ENCODE results near the gene MDN1.
"Not testable (repeated sequence)": the region's sequence is repeated elsewhere in the genome, so short reads cannot be mapped to it uniquely, and the experiment has no call there.

The MDN1 gene

DNA sequence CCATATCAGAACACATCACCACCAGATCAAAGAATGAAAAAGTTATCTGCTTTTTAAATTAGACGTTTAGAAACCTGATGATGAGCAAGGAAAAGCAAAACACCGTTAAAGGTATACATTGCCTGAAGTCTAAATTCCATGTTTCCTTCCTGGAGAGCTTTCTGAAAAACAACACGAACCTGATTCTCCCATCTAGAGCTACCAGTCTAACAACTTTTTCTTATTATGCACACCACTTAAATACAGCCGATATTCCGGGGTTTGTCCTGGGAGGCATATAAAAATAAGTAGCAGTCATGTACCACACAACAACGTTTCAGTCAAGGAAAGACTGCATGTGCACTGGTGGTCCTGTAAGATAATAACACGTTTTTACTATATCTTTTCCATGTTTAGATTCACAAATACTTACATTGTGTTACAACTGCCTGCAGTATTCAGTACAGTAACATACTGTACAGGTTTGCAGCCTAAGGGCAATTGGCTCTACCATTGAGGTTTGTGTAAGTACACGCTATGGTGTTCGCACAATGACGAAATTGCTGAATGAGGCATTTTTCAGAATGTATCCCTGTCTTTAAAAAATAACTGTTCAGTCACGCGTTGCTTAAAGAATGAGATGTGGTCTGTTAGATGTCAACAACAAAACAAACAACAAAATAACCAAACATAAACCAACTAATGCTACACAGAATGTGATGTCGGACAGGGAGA, 162.0 kb downstream of the MDN1 start:
- no peak for TF ChIP-seq ZFX (IDR thresholded peaks at IDR 0.05; ENCODE audit: borderline replicate concordance)
- H3K27ac ChIP-seq: no peak overlapping the region

DNA sequence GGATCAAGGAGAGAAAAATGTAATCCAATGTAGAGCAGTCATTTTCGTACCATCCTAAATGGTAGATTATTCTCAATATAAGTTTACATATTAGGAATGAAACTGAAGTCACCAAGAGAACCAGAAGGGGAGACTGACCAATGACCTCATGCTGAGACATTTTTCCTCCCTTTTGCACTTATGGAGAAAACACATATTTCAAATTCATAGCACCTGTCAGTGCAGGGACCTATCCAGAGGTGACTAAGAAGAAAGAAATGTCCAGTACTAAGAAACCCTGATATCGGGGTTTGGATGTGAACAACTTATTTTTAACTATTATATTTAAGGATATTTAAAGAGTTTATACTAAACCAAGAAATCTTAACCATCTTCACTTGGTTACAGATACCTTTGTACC, 164.5 kb downstream of the MDN1 start:
- TF ChIP-seq, protein P1, sequence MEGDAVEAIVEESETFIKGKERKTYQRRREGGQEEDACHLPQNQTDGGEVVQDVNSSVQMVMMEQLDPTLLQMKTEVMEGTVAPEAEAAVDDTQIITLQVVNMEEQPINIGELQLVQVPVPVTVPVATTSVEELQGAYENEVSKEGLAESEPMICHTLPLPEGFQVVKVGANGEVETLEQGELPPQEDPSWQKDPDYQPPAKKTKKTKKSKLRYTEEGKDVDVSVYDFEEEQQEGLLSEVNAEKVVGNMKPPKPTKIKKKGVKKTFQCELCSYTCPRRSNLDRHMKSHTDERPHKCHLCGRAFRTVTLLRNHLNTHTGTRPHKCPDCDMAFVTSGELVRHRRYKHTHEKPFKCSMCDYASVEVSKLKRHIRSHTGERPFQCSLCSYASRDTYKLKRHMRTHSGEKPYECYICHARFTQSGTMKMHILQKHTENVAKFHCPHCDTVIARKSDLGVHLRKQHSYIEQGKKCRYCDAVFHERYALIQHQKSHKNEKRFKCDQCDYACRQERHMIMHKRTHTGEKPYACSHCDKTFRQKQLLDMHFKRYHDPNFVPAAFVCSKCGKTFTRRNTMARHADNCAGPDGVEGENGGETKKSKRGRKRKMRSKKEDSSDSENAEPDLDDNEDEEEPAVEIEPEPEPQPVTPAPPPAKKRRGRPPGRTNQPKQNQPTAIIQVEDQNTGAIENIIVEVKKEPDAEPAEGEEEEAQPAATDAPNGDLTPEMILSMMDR (IDR thresholded peaks at IDR 0.05): no peak
- TF ChIP-seq ZFX (IDR thresholded peaks at IDR 0.05; ENCODE audit: borderline replicate concordance): no peak
- no peak overlapping the region for H3K27ac ChIP-seq

GRCh38 chr6:89650579-89650978, 169.0 kb downstream of the MDN1 start:
- TF ChIP-seq ZFX (IDR thresholded peaks at IDR 0.05; ENCODE audit: borderline replicate concordance): no peak
- TF ChIP-seq, protein P1 (IDR thresholded peaks at IDR 0.05): no peak
- H3K27ac ChIP-seq: no peak overlapping the region

DNA sequence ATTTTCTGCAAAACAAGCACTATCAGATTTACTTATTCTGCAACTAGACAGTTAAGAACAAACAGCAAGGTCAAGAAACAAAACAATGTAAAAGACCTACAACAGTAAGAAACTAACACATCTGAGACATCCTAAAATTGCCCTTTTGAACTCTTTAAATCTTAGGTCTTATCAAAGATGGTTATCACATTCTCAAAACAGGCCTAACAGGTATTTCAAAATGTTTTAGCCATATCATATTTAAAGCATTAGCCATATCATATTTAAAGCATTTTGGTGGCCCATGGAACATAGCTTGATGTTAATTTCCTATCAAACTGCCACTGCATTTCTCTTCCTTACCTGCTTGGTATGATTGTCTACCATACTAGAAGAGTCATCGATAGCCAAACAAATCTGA, 169.9 kb downstream of the MDN1 start:
- H3K27ac ChIP-seq: no peak overlapping the region
- no peak for TF ChIP-seq ZFX (IDR thresholded peaks at IDR 0.05; ENCODE audit: borderline replicate concordance)
- TF ChIP-seq, protein P1 (IDR thresholded peaks at IDR 0.05): no peak

- TF ChIP-seq ZFX (IDR thresholded peaks at IDR 0.05; ENCODE audit: borderline replicate concordance): no peak
- TF ChIP-seq, protein P1 (IDR thresholded peaks at IDR 0.05): no peak
- no peak overlapping the region for H3K27ac ChIP-seq
These were observed 174.7 kb downstream of the MDN1 start for GRCh38 chr6:89644864-89645263.

DNA sequence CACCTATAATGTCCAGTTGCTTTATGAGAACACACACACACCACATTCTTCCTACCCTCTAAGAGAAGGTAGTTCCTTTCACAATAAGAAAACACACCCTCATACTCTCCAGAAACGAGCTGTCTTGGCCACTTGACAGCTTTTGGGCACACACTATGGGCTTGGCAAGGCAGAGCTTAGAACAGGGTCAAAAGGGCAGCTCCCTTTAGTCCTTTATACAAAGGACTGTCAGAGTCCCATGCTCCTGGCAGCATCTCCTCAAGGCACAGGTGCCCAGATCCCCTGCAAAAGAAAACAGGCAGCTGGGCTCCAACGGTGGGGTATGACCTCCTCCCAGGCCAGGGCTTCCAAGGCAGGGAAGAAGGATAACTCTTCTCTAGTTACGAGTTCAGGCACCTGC, 176.2 kb downstream of the MDN1 start:
- no peak overlapping the region for H3K27ac ChIP-seq
- no peak for TF ChIP-seq ZFX (IDR thresholded peaks at IDR 0.05; ENCODE audit: borderline replicate concordance)
- TF ChIP-seq, protein P1 (IDR thresholded peaks at IDR 0.05): no peak

GRCh38 chr6:89642956-89643355, 176.6 kb downstream of the MDN1 start:
- no peak overlapping the region for H3K27ac ChIP-seq
- TF ChIP-seq, protein P1 (IDR thresholded peaks at IDR 0.05): no peak
- TF ChIP-seq ZFX (IDR thresholded peaks at IDR 0.05; ENCODE audit: borderline replicate concordance): no peak

GRCh38 chr6:89641581-89641980, 178.0 kb downstream of the MDN1 start:
- H3K27ac ChIP-seq: not testable (repeated sequence)

Data from 22Rv1 (cell line).